GM23338 (cell line): ENCODE measurements around the gene SLC9A1. TPM values are rescaled to one million over a fixed set of nuclear protein-coding genes. Genes with fewer than 3 reads are reported as not detected.

Experiments used
- ATAC-seq: fragments of 200-7000 bp; cut with Tn5 transposase; 3 replicates; pipeline ENCODE4 v1.9.1; 2020
- DNase-seq: peaks from one replicate; pipeline ENCODE4 v3.0.0-alpha.2; 2015; ENCODE audit warnings: low spot score
- H2AFZ ChIP-seq: fragments of 200-600 bp; sonication (generic); 2 replicates; pipeline ENCODE4 v1.8.0; 2016; ENCODE audit warnings: antibody characterized with exemption, mild to moderate bottlenecking, moderate library complexity
- H3F3A ChIP-seq: fragments of 200-600 bp; sonication (generic); replicated peaks from 2 replicates; pipeline ENCODE4 v1.8.0; 2017; ENCODE audit warnings: antibody characterized with exemption, mixed run types, low read depth
- H3K27ac ChIP-seq: fragments of 200-600 bp; sonication (generic); 2 replicates; pipeline ENCODE4 v1.6.1; 2016; ENCODE audit warnings: low read depth
- H3K27me3 ChIP-seq: fragments of 200-600 bp; sonication (generic); 2 replicates; pipeline ENCODE4 v1.8.0; 2016; ENCODE audit warnings: mild to moderate bottlenecking, mixed run types, moderate library complexity; ENCODE audit not compliant: insufficient read depth
- H3K36me3 ChIP-seq: fragments of 200-600 bp; sonication (generic); 2 replicates; pipeline ENCODE4 v1.8.0; 2016; ENCODE audit warnings: mild to moderate bottlenecking; ENCODE audit not compliant: insufficient read depth
- H3K4me1 ChIP-seq: fragments of 200-600 bp; sonication (generic); 2 replicates; pipeline ENCODE4 v1.8.0; 2016; ENCODE audit warnings: mild to moderate bottlenecking, moderate library complexity; ENCODE audit not compliant: insufficient read depth
- H3K4me2 ChIP-seq: fragments of 200-600 bp; sonication (generic); 2 replicates; pipeline ENCODE4 v1.7.1; 2017; ENCODE audit warnings: mixed run types
- H3K4me3 ChIP-seq: fragments of 200-600 bp; sonication (generic); 2 replicates; pipeline ENCODE4 v1.6.1; 2016; ENCODE audit warnings: mixed run types
- H3K79me2 ChIP-seq: fragments of 200-600 bp; sonication (generic); replicated peaks from 2 replicates; pipeline ENCODE4 v1.8.0; 2017; ENCODE audit warnings: mild to moderate bottlenecking; ENCODE audit not compliant: insufficient read depth
- H3K9me2 ChIP-seq: fragments of 200-600 bp; sonication (generic); 2 replicates; pipeline ENCODE4 v1.8.0; 2017; ENCODE audit not compliant: insufficient read depth
- H4K20me1 ChIP-seq: fragments of 200-600 bp; sonication (generic); replicated peaks from 2 replicates; pipeline ENCODE4 v1.8.0; 2017; ENCODE audit warnings: mild to moderate bottlenecking; ENCODE audit not compliant: insufficient read depth
- H3K27ac Mint-ChIP-seq: 2 replicates; pipeline ENCODE4 v1.8.0; 2020; ENCODE audit warnings: inconsistent platforms, mild to moderate bottlenecking, moderate library complexity, mixed read lengths
- H3K27me3 Mint-ChIP-seq: 3 replicates; pipeline ENCODE4 v1.8.0; 2022; ENCODE audit warnings: low read depth, mild to moderate bottlenecking, moderate library complexity, mixed read lengths, inconsistent platforms; ENCODE audit not compliant: insufficient read depth, poor library complexity
- H3K36me3 Mint-ChIP-seq: 3 replicates; pipeline ENCODE4 v1.8.0; 2021; ENCODE audit warnings: low read depth, mild to moderate bottlenecking, inconsistent platforms, moderate library complexity, mixed read lengths
- H3K4me1 Mint-ChIP-seq: 3 replicates; pipeline ENCODE4 v1.8.0; 2020; ENCODE audit warnings: mild to moderate bottlenecking, inconsistent platforms, mixed read lengths
- H3K4me3 Mint-ChIP-seq: 3 replicates; pipeline ENCODE4 v1.8.0; 2021; ENCODE audit warnings: moderate library complexity, mild to moderate bottlenecking, inconsistent platforms, mixed read lengths
- H3K9me3 Mint-ChIP-seq: 3 replicates; pipeline ENCODE4 v1.8.0; 2020; ENCODE audit warnings: moderate library complexity, mild to moderate bottlenecking, inconsistent platforms, mixed read lengths
- CREB1 ChIP-seq: fragments of 250-450 bp; sonication (Bioruptor Pico); IDR thresholded peaks from 2 replicates; pipeline ENCODE4 v1.5.0; 2020; ENCODE audit warnings: low read depth, mild to moderate bottlenecking, moderate library complexity
- CTCF ChIP-seq, 2 experiments: fragments of 200-600 bp in 1 of 2; sonication (generic) in 1 of 2; conservative IDR thresholded peaks; 2 replicates each; pipeline versions ENCODE4 v1.5.1 to v1.6.1; 2016 to 2017; ENCODE audit warnings: antibody characterized with exemption in 2 of 2, low read depth in 2 of 2, mild to moderate bottlenecking in 2 of 2, moderate library complexity in 1 of 2
- EZH2 ChIP-seq: fragments of 200-600 bp; sonication (generic); IDR thresholded peaks from one replicate; pipeline ENCODE4 v1.8.0; 2017; ENCODE audit warnings: antibody characterized with exemption, mild to moderate bottlenecking, low read depth; ENCODE audit not compliant: unreplicated experiment
- EZH2phosphoT487 ChIP-seq: fragments of 200-600 bp; sonication (generic); IDR thresholded peaks from one replicate; pipeline ENCODE4 v1.8.1; 2018; ENCODE audit warnings: antibody characterized with exemption; ENCODE audit not compliant: unreplicated experiment
- JUNB ChIP-seq: IDR thresholded peaks from one replicate; pipeline ENCODE4 v1.6.1; 2016; ENCODE audit warnings: antibody characterized with exemption; ENCODE audit not compliant: unreplicated experiment
- NANOG ChIP-seq: IDR thresholded peaks from 2 replicates; pipeline ENCODE4 v1.6.1; 2016; ENCODE audit warnings: antibody characterized with exemption, borderline replicate concordance
- POLR2AphosphoS5 ChIP-seq: IDR thresholded peaks from 2 replicates; pipeline ENCODE4 v1.6.1; 2016; ENCODE audit warnings: antibody characterized with exemption, low read depth
- STAT1 ChIP-seq: IDR thresholded peaks from one replicate; pipeline ENCODE4 v1.6.1; 2016; ENCODE audit warnings: antibody characterized with exemption; ENCODE audit not compliant: unreplicated experiment
- ZNF114 ChIP-seq: fragments of 250-450 bp; sonication (Bioruptor Pico); IDR thresholded peaks from 2 replicates; pipeline ENCODE4 v1.5.0; 2020; ENCODE audit warnings: mild to moderate bottlenecking, moderate library complexity
- ZNF331 ChIP-seq: fragments of 250-450 bp; sonication (Bioruptor Pico); IDR thresholded peaks from 2 replicates; pipeline ENCODE4 v1.5.0; 2020; ENCODE audit warnings: low read depth, mild to moderate bottlenecking, moderate library complexity
- ZNF462 ChIP-seq: fragments of 250-450 bp; sonication (Bioruptor Pico); IDR thresholded peaks from 2 replicates; pipeline ENCODE4 v1.5.0; 2020; ENCODE audit warnings: mild to moderate bottlenecking, moderate library complexity
- polyA plus RNA-seq: library from polyadenylated mRNA; unstranded; fragments of >200 nt; fragmentation: Nextera tagmentation; extraction: Ambion mirVana; gene quantifications from 2 replicates; pipeline ENCODE4 v1.2.1, GENCODE V29; 2016
- total RNA-seq: library from RNA; depleted of rRNA; stranded (reverse); fragments of >200 nt; shearing (Covaris generic); gene quantifications from 2 replicates; pipeline ENCODE4 v1.2.3, GENCODE V29; 2014
- TF ChIP-seq, protein P1 (sequence below): IDR thresholded peaks from 2 replicates; pipeline ENCODE4 v1.6.1; 2016; ENCODE audit warnings: antibody characterized with exemption
- TF ChIP-seq, protein P2 (sequence below): IDR thresholded peaks from one replicate; pipeline ENCODE4 v1.6.1; 2018; ENCODE audit warnings: antibody characterized with exemption; ENCODE audit not compliant: unreplicated experiment

The SLC9A1 gene
- total and polyA plus RNA-seq, 2 experiments from 2014 or later: 10.4 to 22.3 TPM

DNA sequence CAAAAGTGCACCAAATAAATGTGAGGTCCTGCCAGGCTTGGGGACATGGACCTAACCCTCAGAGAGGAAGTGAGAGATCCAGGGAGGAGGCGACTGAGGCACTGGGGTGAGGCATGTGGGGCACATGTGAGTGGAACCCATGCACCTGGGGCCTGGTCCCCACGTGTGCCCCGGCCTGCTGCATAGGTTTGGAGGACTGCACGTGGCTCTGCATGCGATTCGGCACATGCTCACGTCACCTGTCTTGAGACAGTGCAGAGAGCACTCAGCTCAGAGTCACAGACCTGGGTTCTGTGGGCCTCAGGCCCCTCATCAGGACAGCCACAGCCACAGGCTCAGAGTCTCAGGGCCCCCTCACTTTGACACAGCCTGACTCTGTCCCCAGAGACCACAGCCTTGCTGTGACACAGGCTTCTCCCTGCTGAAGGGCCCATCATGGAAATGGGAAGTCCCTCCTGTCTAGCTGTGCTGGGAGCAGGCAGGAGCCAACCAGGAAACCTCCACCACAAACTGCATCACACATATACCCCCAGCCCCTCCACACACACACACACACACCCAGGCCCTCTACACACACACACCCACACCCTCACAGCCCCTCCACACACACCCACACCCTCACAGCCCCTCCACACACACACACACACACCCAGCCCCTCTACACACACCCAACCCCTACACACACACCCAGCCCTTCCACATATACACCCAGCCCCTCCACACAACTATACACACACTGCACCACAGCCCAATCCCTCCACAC, 48.2 kb downstream of the SLC9A1 start:
- no peak overlapping the region for H3K4me2 ChIP-seq
- H3K9me3 Mint-ChIP-seq: no peaks in the 10 kb centered on the region

More for the DNA sequence above, 48.2 kb downstream of the SLC9A1 start:
- TF ChIP-seq JUNB (no peak), ZNF331 (CRISPR knock-in tag) (no peak), EZH2phosphoT487 (no peak), EZH2 (no peak), ZNF462 (CRISPR knock-in tag) (no peak), CTCF (conservative IDR thresholded peaks at IDR 0.05; ENCODE audit: low read depth in 2 of 2) (no peak), STAT1 (no peak), NANOG (no peak), ZNF114 (CRISPR knock-in tag) (no peak), POLR2AphosphoS5 (no peak), CREB1 (no peak)
- TF ChIP-seq, protein P1, sequence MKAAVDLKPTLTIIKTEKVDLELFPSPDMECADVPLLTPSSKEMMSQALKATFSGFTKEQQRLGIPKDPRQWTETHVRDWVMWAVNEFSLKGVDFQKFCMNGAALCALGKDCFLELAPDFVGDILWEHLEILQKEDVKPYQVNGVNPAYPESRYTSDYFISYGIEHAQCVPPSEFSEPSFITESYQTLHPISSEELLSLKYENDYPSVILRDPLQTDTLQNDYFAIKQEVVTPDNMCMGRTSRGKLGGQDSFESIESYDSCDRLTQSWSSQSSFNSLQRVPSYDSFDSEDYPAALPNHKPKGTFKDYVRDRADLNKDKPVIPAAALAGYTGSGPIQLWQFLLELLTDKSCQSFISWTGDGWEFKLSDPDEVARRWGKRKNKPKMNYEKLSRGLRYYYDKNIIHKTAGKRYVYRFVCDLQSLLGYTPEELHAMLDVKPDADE: no peak
- TF ChIP-seq, protein P2, sequence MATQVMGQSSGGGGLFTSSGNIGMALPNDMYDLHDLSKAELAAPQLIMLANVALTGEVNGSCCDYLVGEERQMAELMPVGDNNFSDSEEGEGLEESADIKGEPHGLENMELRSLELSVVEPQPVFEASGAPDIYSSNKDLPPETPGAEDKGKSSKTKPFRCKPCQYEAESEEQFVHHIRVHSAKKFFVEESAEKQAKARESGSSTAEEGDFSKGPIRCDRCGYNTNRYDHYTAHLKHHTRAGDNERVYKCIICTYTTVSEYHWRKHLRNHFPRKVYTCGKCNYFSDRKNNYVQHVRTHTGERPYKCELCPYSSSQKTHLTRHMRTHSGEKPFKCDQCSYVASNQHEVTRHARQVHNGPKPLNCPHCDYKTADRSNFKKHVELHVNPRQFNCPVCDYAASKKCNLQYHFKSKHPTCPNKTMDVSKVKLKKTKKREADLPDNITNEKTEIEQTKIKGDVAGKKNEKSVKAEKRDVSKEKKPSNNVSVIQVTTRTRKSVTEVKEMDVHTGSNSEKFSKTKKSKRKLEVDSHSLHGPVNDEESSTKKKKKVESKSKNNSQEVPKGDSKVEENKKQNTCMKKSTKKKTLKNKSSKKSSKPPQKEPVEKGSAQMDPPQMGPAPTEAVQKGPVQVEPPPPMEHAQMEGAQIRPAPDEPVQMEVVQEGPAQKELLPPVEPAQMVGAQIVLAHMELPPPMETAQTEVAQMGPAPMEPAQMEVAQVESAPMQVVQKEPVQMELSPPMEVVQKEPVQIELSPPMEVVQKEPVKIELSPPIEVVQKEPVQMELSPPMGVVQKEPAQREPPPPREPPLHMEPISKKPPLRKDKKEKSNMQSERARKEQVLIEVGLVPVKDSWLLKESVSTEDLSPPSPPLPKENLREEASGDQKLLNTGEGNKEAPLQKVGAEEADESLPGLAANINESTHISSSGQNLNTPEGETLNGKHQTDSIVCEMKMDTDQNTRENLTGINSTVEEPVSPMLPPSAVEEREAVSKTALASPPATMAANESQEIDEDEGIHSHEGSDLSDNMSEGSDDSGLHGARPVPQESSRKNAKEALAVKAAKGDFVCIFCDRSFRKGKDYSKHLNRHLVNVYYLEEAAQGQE: no peak
- H3K27me3 Mint-ChIP-seq: peaks cover 7% of the 10 kb centered on the region
- no peaks in the 10 kb centered on the region for H3K36me3 ChIP-seq
- no peaks in the 10 kb centered on the region for H3K27me3 ChIP-seq
- no peaks in the 10 kb centered on the region for H3K9me2 ChIP-seq
- ATAC-seq (no peak), DNase-seq (no peak)
- H3K79me2 ChIP-seq: no peaks in the 10 kb centered on the region
- H4K20me1 ChIP-seq: no peaks in the 10 kb centered on the region
- H3K4me3 ChIP-seq: no peak overlapping the region
- no peaks in the 10 kb centered on the region for H3F3A ChIP-seq
- peaks cover 10% of the 10 kb centered on the region; the same call in 2 of the 3 replicates for H3K36me3 Mint-ChIP-seq
- no peak overlapping the region for H2AFZ ChIP-seq
- no peaks in the 10 kb centered on the region; the same call in 1 of the 2 replicates for H3K4me1 ChIP-seq
- peaks cover 16% of the 10 kb centered on the region for H3K4me1 Mint-ChIP-seq
- no peak overlapping the region for H3K4me3 Mint-ChIP-seq
- H3K27ac Mint-ChIP-seq: peak overlapping the region; percentile 75; the same call in 1 of the 2 replicates
- no peak overlapping the region for H3K27ac ChIP-seq
